NCI-H446 (cell line): ENCODE data around the gene DHODH.
"Not testable (repeated sequence)": the region's sequence is repeated elsewhere in the genome, so short reads cannot be mapped to it uniquely, and the experiment has no call there.

Experiments
- DNase-seq, 2 experiments: peaks; one replicate each; lab custom pipeline; 2025; lab: John Stamatoyannopoulos, UW

DHODH gene

DNA sequence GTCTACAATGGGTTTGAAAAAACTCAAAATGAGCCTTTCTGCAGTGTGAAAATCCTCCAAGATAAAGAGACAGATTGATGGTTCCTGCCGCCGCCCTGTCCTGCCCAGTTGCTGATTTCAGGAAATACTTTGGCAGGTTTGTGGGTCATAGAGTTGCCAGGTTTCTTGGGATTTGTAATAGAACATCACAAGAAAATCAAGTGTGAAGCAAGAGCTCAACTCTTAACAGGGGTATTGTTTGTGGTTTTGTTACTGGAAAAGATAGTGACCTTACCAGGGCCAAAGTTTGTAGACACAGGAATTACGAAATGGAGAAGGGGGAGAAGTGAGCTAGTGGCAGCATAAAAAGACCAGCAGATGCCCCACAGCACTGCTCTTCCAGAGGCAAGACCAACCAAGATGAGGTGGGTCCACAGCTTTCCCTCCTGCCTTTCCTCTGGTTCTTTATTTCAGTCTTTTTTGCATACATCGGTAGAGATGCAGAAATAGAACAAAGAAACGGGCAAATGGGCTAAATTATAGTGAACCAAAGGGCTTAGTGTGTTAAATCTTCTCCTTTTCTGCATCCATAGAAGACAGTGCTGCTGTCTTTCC, 45.8 kb downstream of the DHODH start, which contains the start of gene HP:
Gene HP, plus strand, starts transcription at position 252 of the 594 bp plus-strand sequence. Its CDS starts 148 bp downstream, at position 400.
- DNase-seq = not testable (repeated sequence)

DNA sequence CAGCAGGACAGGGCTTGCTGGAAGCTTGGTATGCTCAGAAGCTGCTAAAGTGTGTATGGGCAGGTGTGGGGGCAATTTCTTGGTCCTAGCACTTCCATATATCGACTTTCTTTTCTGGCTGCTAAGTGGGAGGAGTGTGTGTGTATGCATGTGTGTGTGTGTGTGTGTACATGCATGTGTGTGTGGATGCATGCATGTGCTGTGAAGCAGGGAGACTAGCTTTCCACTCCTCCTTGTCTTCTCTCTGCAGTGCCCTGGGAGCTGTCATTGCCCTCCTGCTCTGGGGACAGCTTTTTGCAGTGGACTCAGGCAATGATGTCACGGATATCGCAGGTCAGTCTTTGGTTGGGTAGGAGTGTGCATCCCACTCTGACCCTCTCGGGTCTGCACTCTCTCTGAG, 47.4 kb downstream of the DHODH start:
- no peak for DNase-seq

DNA sequence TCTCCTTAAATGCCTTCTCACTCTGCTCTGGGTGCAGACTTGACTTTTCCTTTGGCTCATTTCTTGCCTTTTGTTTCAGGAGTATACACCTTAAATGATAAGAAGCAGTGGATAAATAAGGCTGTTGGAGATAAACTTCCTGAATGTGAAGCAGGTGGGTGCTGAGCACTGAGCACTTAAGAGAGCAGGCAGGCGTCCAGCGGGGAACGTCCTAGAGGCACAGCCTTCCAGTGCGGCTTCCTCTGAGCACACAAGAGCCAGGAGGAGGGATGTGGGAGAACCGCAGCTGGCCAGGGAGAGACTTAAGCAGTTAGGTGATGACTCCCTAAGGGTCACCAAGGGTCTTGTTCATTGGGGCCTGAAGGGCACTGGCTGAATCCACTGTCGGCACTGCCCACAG, 48.8 kb downstream of the DHODH start:
- DNase-seq = not testable (repeated sequence)

DNA sequence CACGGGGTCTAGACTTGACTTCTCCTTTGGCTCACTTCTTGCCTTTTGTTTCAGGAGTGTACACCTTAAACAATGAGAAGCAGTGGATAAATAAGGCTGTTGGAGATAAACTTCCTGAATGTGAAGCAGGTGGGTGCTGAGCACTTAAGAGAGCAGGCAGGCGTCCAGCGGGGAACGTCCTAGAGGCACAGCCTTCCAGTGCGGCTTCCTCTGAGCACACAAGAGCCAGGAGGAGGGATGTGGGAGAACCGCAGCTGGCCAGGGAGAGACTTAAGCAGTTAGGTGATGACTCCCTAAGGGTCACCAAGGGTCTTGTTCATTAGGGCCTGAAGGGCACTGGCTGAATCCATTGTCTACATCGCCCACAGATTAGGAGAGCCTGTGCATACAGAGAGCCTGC, 50.5 kb downstream of the DHODH start:
- DNase-seq = not testable (repeated sequence)

DNA sequence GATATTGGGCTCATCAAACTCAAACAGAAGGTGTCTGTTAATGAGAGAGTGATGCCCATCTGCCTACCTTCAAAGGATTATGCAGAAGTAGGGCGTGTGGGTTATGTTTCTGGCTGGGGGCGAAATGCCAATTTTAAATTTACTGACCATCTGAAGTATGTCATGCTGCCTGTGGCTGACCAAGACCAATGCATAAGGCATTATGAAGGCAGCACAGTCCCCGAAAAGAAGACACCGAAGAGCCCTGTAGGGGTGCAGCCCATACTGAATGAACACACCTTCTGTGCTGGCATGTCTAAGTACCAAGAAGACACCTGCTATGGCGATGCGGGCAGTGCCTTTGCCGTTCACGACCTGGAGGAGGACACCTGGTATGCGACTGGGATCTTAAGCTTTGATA, 51.9 kb downstream of the DHODH start:
- DNase-seq = no peak

DNA sequence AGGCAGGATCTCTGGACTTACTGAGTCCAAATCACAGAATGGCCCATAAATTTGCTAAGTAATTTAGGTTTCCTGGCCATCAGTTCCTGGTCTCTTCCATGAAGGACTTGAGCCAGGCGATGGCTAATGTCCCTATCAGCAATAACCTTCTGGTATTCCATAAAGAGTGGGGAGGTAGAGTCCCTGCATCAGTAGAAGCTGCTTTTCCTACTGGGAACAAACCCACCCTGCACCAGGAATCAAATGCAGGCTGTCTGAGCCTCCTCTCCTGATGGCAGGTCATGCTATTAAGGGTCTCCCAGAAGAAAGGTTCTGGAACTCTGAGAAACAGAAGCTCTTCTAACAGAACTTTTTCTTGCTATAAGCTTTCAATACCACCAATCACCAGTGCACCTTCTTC, 53.0 kb downstream of the DHODH start:
- DNase-seq = no peak

DNA sequence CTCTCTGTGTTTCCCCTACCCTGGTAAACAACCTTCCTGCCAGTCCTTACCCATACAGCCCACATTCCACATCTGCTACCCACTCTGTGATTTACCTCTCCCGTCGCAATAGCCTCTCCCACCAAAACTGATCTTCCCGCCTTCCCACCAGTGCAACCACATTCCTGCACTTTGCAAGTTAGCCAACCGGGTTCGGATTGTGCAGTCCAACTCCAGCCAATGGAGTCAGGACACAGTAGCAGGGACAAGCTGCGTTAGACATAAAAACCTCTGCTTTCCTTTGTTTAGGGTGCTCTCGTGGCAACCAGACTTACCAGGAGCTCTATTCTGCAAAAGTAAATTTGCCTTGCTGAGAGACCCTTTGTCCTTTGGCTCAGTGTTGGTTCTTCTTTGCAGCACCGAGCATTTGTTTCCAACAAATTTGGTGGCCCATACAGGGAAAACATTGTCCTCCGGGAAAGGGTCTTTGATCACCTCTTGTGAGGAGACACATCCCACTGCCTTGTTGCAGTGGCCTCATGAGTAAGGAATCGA, 55.9 kb downstream of the DHODH start:
- no peak for DNase-seq

DNA sequence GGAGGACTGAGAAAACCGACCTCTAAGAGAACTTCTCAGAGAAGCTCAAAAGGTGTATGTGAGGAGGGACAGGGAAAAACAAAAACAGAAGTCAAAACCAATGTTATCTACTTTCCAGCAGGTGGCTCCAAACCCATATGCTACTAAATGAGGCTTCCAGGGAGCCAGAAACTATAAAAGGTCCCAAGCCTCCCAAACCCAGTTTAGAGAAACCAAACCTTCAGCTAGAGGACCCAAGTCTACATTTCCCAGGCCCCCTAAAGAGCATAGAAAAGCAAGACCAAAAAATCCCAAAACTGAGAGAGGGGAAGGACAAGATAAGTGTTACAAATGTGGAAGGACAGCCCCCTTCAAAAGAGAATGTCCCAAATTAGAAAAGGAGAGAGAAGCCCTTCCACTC, 58.2 kb downstream of the DHODH start:
- peak in 1 of 2 experiments; percentile 5 for DNase-seq

DNA sequence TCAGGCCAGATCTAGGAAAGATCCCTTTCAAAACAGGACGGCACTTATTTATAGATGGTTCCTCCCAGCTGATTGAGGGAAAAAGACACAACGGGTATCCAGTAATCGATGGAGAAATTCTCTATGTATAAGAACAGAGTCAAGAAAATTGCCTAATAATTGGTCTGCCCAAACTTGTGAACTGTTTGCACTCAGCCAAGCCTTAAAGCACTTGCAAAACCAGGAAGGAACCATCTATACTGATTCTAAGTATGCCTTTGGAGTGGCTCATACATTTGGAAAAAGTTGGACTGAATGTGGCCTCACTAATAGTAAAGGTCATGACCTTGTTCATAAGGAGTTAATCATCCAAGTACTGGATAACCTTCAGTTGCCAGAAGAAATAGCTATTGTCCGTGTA, 60.4 kb downstream of the DHODH start:
- DNase-seq = no peak

DNA sequence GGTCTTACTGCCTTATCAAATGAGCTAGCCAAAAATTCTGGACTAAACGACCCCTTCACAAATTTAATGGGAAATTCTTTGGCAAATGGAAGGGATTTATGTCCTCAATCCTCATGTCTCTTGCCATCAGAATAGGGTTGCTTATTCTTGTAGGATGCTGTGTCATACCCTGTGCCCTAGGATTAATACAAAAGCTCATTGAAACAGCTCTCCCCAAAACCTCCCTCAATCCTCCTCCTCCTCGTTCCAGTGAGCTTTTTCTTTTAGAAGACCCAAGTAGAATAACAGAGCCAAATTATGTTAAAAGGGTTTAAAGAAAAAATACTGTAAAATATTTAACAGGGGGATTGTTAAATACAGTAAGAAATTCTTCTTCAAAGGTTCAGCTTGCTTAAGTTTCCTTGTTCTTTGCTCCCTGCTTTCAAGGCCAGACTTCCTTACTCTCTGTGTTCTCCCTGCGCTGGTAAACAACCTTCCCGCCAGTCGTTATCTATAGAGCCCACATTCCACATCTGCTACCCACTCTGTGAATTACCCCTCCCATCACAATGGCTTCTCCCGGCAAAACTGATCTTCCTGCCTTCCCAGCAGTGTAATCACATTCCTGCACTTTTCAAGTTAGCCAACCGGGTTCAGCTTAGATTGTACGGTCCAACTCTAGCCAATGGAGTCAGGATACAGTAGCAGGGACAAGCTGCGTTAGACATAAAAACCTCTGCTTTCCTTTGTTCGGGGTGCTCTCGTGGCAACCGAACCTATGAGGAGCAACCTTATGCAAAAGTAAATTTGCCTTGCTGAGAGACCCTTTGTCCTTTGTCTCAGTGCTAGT, 64.2 kb downstream of the DHODH start:
- DNase-seq = no peak

DNA sequence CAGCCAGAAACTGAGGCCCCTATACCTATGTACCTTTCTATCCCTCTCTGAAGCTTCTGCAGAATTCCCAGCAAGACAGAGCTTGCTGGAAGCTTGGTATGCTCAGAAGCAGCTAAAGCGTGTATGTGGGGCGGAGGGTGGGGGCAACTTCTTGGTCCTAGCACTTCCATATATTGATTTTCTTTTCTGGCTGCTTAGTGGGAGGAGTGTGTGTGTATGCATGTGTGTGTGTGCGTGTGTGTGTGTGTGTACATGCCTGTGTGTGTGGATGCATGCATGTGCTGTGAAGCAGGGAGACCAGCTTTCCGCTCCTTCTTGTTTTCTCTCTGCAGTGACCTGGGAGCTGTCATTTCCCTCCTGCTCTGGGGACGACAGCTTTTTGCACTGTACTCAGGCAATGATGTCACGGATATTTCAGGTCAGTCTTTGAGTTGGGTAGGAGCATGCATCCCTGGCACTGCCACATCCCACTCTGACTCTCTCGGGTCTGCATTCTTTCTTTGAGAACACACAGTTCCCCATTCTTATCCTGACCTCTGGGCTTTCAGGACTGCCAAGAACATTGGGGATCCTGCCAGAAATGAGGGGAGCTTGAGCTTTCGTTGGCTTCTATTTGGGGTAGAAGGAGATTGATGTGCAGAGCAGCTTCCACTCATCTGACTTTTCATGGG, 65.2 kb downstream of the DHODH start:
- DNase-seq = no peak

DNA sequence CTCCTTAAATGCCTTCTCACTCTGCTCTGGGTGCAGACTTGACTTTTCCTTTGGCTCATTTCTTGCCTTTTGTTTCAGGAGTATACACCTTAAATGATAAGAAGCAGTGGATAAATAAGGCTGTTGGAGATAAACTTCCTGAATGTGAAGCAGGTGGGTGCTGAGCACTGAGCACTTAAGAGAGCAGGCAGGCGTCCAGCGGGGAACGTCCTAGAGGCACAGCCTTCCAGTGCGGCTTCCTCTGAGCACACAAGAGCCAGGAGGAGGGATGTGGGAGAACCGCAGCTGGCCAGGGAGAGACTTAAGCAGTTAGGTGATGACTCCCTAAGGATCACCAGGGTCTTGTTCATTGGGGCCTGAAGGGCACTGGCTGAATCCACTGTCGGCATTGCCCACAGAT, 66.5 kb downstream of the DHODH start:
- DNase-seq = not testable (repeated sequence)
